T-helper 2 cell treated with Interferon-gamma antibody and Interleukin-4, amounts not matched to agents 5 μg/mL and 100 μg/mL, for 36 hours (primary cell): ENCODE data around the gene AFDN.

ENCODE experiments used
- DNase-seq: peaks from one replicate; pipeline ENCODE4 v3.0.0; 2021; ENCODE audit warnings: low spot score
- H3K27ac Mint-ChIP-seq: one replicate; pipeline ENCODE4 v1.8.0; 2021; ENCODE audit warnings: mild to moderate bottlenecking, mixed read lengths
- H3K27me3 Mint-ChIP-seq: one replicate; pipeline ENCODE4 v1.8.0; 2021; ENCODE audit warnings: low read depth, mixed read lengths
- H3K36me3 Mint-ChIP-seq: one replicate; pipeline ENCODE4 v1.8.0; 2021; ENCODE audit warnings: low read depth, mixed read lengths
- H3K4me1 Mint-ChIP-seq: one replicate; pipeline ENCODE4 v1.8.0; 2021; ENCODE audit warnings: low read depth, mixed read lengths
- H3K4me3 Mint-ChIP-seq: one replicate; pipeline ENCODE4 v1.8.0; 2022; ENCODE audit warnings: mild to moderate bottlenecking, moderate library complexity, mixed read lengths
- H3K9me3 Mint-ChIP-seq: one replicate; pipeline ENCODE4 v1.8.0; 2021; ENCODE audit warnings: mixed read lengths

AFDN gene

DNA sequence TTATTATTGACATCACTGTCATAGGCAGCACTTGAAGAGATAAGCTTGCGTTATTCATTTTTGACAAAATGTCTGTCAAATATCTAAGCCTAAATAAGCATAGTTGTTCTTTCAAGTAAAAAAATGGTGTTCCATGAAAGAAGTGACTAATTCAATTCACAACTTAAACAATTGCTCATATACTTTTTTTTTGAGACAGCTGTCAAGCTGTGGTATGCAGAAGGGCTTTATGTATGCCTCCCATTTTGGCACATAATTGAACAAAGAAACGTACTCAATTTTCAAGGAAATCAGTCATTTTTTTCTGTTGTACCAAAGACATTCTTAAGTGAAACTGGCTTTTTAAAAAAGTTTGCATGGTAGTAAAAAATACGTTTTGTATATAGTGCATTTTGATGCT, 8.5 kb downstream of the AFDN start:
- H3K27ac Mint-ChIP-seq = no peak overlapping the region
- no peaks in the 10 kb centered on the region for H3K9me3 Mint-ChIP-seq
- no peak overlapping the region for H3K4me3 Mint-ChIP-seq
- H3K36me3 Mint-ChIP-seq = no peaks in the 10 kb centered on the region
- H3K27me3 Mint-ChIP-seq = peaks cover 45% of the 10 kb centered on the region
- DNase-seq = no peak
- H3K4me1 Mint-ChIP-seq = peaks cover 15% of the 10 kb centered on the region

DNA sequence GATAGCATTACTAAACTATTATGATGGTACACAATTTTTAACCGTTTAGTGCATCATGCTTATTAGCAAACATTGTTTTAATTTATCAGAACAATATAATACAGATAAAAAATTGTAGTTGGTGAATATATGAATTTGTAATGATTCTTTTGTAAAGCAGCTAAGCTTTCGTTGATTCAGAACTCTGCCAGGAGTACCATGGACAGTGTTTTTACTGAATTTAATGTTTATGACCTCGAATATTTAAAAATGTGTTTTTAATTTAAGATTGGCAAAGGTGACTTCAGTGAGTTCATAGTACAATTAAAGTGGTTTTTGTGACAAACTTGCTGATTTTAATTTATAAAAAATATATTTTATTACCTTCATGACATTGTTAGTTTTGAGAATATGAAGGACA, 10.0 kb downstream of the AFDN start:
- Mint-ChIP-seq H3K4me3 (no peak overlapping the region), H3K9me3 (no peaks in the 10 kb centered on the region), H3K4me1 (peaks cover 7% of the 10 kb centered on the region), H3K27me3 (peaks cover 34% of the 10 kb centered on the region), H3K27ac (no peak overlapping the region), H3K36me3 (no peaks in the 10 kb centered on the region)
- no peak for DNase-seq

- no peak overlapping the region for H3K27ac Mint-ChIP-seq
- no peak overlapping the region for H3K4me3 Mint-ChIP-seq
- no peaks in the 10 kb centered on the region for H3K36me3 Mint-ChIP-seq
- H3K9me3 Mint-ChIP-seq = no peaks in the 10 kb centered on the region
- peaks cover 31% of the 10 kb centered on the region for H3K27me3 Mint-ChIP-seq
- DNase-seq = no peak
- peaks cover 3% of the 10 kb centered on the region for H3K4me1 Mint-ChIP-seq
Measured at GRCh38 chr6:167838207-167838748, 11.6 kb downstream of the AFDN start.

DNA sequence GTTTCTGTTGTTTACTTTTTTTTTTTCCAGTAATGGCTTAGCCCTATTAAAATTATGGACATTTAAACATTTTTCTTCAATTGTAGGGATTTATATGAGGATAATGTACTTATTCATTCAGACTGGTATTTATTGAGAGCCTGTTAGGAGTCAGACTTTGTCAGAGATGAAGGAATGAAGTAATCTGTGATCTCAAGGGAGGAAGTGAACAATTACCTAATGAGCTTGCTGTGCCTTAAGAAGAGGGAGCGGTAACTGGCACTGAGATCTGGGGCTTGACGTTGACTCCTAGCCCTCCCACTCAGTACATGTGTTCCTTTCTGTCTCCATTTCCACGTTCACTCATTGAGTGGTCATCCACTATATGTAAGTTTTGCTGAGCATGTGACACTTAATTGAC, 12.6 kb downstream of the AFDN start:
- Mint-ChIP-seq H3K9me3 (no peaks in the 10 kb centered on the region), H3K27me3 (peaks cover 33% of the 10 kb centered on the region), H3K27ac (no peak overlapping the region), H3K36me3 (no peaks in the 10 kb centered on the region), H3K4me1 (no peaks in the 10 kb centered on the region), H3K4me3 (no peak overlapping the region)
- DNase-seq = no peak

DNA sequence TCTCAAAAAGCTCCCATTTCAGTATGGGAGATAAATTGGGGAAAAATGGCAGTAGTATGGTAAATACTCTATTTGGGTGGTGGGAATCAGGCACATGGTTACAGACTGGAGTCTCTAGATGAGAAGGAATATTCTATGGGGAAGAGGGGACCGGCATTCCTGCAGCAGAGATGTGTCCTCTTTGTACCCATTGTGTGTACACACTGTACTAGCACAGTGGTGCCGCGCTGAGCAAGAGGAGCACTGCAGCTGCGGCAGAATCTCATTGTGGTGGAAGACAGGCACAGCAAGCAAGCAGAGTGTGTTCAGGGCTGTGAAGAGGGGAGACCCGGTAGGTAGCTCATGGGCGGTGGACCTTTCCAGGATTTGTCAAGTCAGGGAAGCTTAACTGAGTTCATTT, 13.0 kb downstream of the AFDN start:
- no peaks in the 10 kb centered on the region for H3K36me3 Mint-ChIP-seq
- H3K27me3 Mint-ChIP-seq = peaks cover 31% of the 10 kb centered on the region
- no peak overlapping the region for H3K27ac Mint-ChIP-seq
- H3K4me3 Mint-ChIP-seq = no peak overlapping the region
- DNase-seq = no peak
- H3K4me1 Mint-ChIP-seq = no peaks in the 10 kb centered on the region
- H3K9me3 Mint-ChIP-seq = no peaks in the 10 kb centered on the region

DNA sequence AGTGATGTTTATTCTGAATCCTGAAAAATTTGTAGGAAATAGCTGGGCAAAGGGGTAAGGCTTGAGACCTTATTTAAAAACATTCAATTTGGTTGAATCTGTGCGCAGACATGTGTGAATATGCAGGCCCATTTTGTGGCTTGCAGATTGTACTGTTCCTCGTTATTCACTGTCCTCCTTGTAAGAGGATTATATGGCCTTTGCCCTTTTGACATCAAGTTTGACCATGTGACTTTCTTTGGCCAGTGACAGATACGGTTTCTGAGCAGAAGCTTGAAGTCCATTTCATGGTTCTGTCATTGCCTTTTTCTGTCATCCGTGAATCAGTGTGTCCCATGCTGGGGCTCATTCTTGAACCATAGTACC, 13.4 kb downstream of the AFDN start:
- no peak for DNase-seq
- H3K27me3 Mint-ChIP-seq = peaks cover 27% of the 10 kb centered on the region
- H3K27ac Mint-ChIP-seq = no peak overlapping the region
- no peaks in the 10 kb centered on the region for H3K9me3 Mint-ChIP-seq
- H3K4me3 Mint-ChIP-seq = no peak overlapping the region
- H3K4me1 Mint-ChIP-seq = no peaks in the 10 kb centered on the region
- H3K36me3 Mint-ChIP-seq = no peaks in the 10 kb centered on the region

GRCh38 chr6:167840526-167841179, 13.9 kb downstream of the AFDN start:
- H3K36me3 Mint-ChIP-seq = no peaks in the 10 kb centered on the region
- peaks cover 26% of the 10 kb centered on the region for H3K27me3 Mint-ChIP-seq
- no peaks in the 10 kb centered on the region for H3K4me1 Mint-ChIP-seq
- H3K4me3 Mint-ChIP-seq = no peak overlapping the region
- no peak overlapping the region for H3K27ac Mint-ChIP-seq
- DNase-seq = no peak
- no peaks in the 10 kb centered on the region for H3K9me3 Mint-ChIP-seq

DNA sequence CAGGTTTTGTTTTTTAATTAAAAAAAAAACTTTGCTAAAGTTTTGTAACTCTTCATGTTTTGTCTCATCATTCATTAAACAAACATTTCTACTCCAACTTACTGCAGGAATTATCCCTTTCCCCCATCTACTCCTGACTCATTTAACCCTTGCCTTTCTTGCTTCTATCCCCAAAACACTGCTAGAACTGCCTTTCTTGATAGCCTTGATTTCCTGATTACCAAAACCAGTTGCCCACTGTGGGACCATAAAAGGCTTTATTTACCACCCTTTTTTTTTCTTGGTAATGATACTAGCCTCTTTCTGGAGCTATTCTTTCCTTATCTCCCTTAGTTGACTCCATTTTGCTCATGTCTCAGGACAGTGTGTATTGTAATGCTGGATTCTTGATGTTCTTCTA, 15.3 kb downstream of the AFDN start:
- Mint-ChIP-seq H3K36me3 (no peaks in the 10 kb centered on the region), H3K9me3 (no peaks in the 10 kb centered on the region), H3K4me1 (no peaks in the 10 kb centered on the region), H3K27me3 (peaks cover 22% of the 10 kb centered on the region), H3K4me3 (no peak overlapping the region), H3K27ac (no peak overlapping the region)
- no peak for DNase-seq

DNA sequence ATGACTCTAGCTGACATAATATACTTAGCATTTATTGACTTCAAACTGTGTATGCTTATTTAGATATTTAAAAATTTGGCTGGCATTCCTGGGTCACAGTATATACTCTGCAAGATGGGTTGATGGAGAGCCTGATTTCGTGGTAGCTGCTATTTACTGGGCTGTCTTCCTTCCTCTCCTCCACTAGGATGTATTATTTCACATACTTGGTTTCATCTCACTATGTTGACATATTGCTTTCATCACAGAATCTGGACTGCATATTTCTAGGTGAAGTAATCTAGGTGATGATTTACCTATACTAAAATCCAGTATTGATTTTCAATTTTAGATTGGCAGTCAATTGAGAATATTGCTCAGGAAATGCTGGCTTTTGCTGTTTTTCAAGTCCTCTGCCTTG, 15.7 kb downstream of the AFDN start:
- H3K27me3 Mint-ChIP-seq = peaks cover 27% of the 10 kb centered on the region
- no peaks in the 10 kb centered on the region for H3K9me3 Mint-ChIP-seq
- no peak overlapping the region for H3K27ac Mint-ChIP-seq
- no peak for DNase-seq
- no peaks in the 10 kb centered on the region for H3K4me1 Mint-ChIP-seq
- H3K36me3 Mint-ChIP-seq = no peaks in the 10 kb centered on the region
- H3K4me3 Mint-ChIP-seq = no peak overlapping the region

- Mint-ChIP-seq H3K4me1 (no peaks in the 10 kb centered on the region), H3K27me3 (peaks cover 28% of the 10 kb centered on the region), H3K27ac (no peak overlapping the region), H3K4me3 (no peak overlapping the region), H3K36me3 (no peaks in the 10 kb centered on the region), H3K9me3 (no peaks in the 10 kb centered on the region)
- no peak for DNase-seq
Measured at GRCh38 chr6:167843023-167843422, 16.3 kb downstream of the AFDN start.

DNA sequence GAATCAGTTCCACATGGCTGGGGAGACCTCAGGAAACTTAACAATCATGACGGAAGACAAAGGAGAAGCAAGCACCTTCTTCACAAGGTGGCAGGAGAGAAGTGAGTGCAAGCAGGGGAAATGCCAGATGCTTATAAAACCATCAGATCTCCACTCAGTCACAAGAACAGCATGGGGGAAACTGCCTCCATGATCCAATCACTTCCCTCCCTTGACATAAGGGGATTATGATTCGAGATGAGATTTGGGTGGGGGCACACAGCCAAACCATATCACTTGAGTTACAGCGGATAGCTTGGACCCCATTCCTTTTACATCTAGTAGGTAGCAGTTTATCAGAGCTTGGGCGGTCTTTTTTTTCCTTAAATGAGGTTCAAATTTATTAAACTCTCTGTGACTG, 19.1 kb downstream of the AFDN start:
- no peaks in the 10 kb centered on the region for H3K9me3 Mint-ChIP-seq
- DNase-seq = no peak
- peaks cover 36% of the 10 kb centered on the region for H3K27me3 Mint-ChIP-seq
- H3K36me3 Mint-ChIP-seq = no peaks in the 10 kb centered on the region
- H3K27ac Mint-ChIP-seq = no peak overlapping the region
- no peaks in the 10 kb centered on the region for H3K4me1 Mint-ChIP-seq
- no peak overlapping the region for H3K4me3 Mint-ChIP-seq

DNA sequence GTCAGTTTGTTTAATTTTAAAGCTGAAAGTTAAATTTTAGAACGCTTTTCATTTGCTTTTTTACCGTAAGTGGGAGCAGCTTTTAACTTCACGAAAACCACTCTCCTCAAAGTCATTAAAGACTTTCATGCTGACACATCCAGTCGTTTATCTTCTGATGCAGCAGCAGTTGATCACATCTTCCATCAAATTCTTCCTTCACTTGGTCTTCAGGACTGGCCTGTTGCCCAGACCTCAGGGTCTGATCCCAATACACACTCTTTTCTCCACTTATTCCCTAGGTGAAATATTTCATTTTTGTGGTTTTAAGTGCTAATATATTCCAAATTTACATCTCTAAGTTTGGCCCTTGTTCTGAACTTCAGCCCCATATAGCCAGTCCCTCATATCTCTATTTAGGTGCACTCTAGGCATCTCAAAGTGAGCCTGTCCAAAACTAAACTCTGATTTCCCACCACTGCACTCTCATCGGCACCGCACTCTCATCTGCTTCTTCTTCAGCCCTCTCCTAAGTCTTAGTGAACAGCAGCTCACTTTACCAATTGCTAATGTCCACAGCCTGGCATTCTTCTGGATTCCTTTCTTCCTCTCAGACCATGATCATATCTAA, 20.4 kb downstream of the AFDN start:
- Mint-ChIP-seq H3K36me3 (no peaks in the 10 kb centered on the region), H3K27ac (no peak overlapping the region)

GRCh38 chr6:167847936-167848335, 21.2 kb downstream of the AFDN start:
- DNase-seq = no peak
- no peak overlapping the region for H3K4me3 Mint-ChIP-seq
- peaks cover 1% of the 10 kb centered on the region for H3K4me1 Mint-ChIP-seq
- no peaks in the 10 kb centered on the region for H3K9me3 Mint-ChIP-seq
- peaks cover 36% of the 10 kb centered on the region for H3K27me3 Mint-ChIP-seq
- H3K36me3 Mint-ChIP-seq = no peaks in the 10 kb centered on the region
- no peak overlapping the region for H3K27ac Mint-ChIP-seq

More for the DNA sequence above, 20.4 kb downstream of the AFDN start:
- no peak for DNase-seq
- Mint-ChIP-seq H3K9me3 (no peaks in the 10 kb centered on the region), H3K27me3 (peaks cover 37% of the 10 kb centered on the region), H3K4me1 (peaks cover 1% of the 10 kb centered on the region), H3K4me3 (no peak overlapping the region)

- Mint-ChIP-seq H3K36me3 (no peaks in the 10 kb centered on the region), H3K9me3 (no peaks in the 10 kb centered on the region), H3K27me3 (peaks cover 31% of the 10 kb centered on the region), H3K4me1 (peaks cover 1% of the 10 kb centered on the region), H3K4me3 (no peak overlapping the region), H3K27ac (no peak overlapping the region)
- no peak for DNase-seq
Measured at GRCh38 chr6:167848783-167849182, 22.1 kb downstream of the AFDN start.
